ENCODE data around the gene RAB18. TPM values are rescaled to one million over a fixed set of nuclear protein-coding genes. Genes with fewer than 3 reads are reported as not detected.

Gene RAB18
- polyA plus RNA-seq, 1 donor (not counting 4 experiments of a cell fraction or from before 2014, with no cell fraction given) = 179 TPM

- Histone ChIP-seq H3K4me1 (ENCODE audit: control insufficient read depth, extremely low read depth, insufficient read depth, low read length) (no peaks in the 10 kb centered on the region), H3K9ac (ENCODE audit: control insufficient read depth, extremely low read depth, insufficient read depth, low read length) (no peak overlapping the region), H3K9me1 (ENCODE audit: control insufficient read depth, extremely low read depth, insufficient read depth, low read length) (no peaks in the 10 kb centered on the region), H3K27me3 (ENCODE audit: control insufficient read depth, extremely low read depth, insufficient read depth, low read length) (no peaks in the 10 kb centered on the region), H3K79me2 (ENCODE audit: control insufficient read depth, insufficient read depth, low read length) (no peaks in the 10 kb centered on the region), H3K9me3 (ENCODE audit: control insufficient read depth, low read depth, low read length) (no peaks in the 10 kb centered on the region), H3K4me3 (ENCODE audit: control insufficient read depth in 2 of 3, extremely low read depth in 1 of 3, insufficient read depth in 2 of 3, low read depth in 1 of 3, low read length in 3 of 3) (no peak overlapping the region), H3K36me3 (ENCODE audit: control insufficient read depth in 2 of 2, extremely low read depth in 1 of 2, insufficient read depth in 2 of 2, low read length in 2 of 2) (no peaks in the 10 kb centered on the region), H3K27ac (ENCODE audit: control insufficient read depth, insufficient read depth, low read length) (no peak overlapping the region), H2AFZ (ENCODE audit: control insufficient read depth, low read length) (no peak overlapping the region), H3K4me2 (ENCODE audit: control insufficient read depth, extremely low read depth, insufficient read depth, low read depth, low read length) (no peak overlapping the region), H4K20me1 (ENCODE audit: control insufficient read depth, extremely low read depth, insufficient read depth, low read length) (no peaks in the 10 kb centered on the region)
- no peak for TF ChIP-seq EZH2 (IDR thresholded peaks at IDR 0.05; ENCODE audit: low read length)
- no peak for TF ChIP-seq CTCF (optimal IDR thresholded peaks at IDR 0.05 in 1 of 3, IDR thresholded peaks at IDR 0.05 in 1 of 3, conservative IDR thresholded peaks at IDR 0.05 in 1 of 3; ENCODE audit: extremely low read depth in 1 of 3, insufficient read depth in 2 of 3, low read length in 3 of 3)
- DNase-seq (ENCODE audit: low read depth, low spot score) (no peak), FAIRE-seq (no peak)
- dilution Hi-C loops (cut with MboI; ENCODE audit: extremely low pct_ligation_motif_present, low sequenced_read_pairs) = no loop called here
These were observed 60.3 kb downstream of the RAB18 start for GRCh38 chr10:27564398-27564797.

- FAIRE-seq = no peak
- Histone ChIP-seq H3K4me1 (ENCODE audit: control insufficient read depth, extremely low read depth, insufficient read depth, low read length) (no peaks in the 10 kb centered on the region), H3K36me3 (ENCODE audit: control insufficient read depth in 2 of 2, extremely low read depth in 1 of 2, insufficient read depth in 2 of 2, low read length in 2 of 2) (no peaks in the 10 kb centered on the region), H4K20me1 (ENCODE audit: control insufficient read depth, extremely low read depth, insufficient read depth, low read length) (no peaks in the 10 kb centered on the region), H3K9me1 (ENCODE audit: control insufficient read depth, extremely low read depth, insufficient read depth, low read length) (no peaks in the 10 kb centered on the region), H3K79me2 (ENCODE audit: control insufficient read depth, insufficient read depth, low read length) (no peaks in the 10 kb centered on the region), H3K9me3 (ENCODE audit: control insufficient read depth, low read depth, low read length) (no peaks in the 10 kb centered on the region), H3K27ac (ENCODE audit: control insufficient read depth, insufficient read depth, low read length) (no peak overlapping the region), H3K27me3 (ENCODE audit: control insufficient read depth, extremely low read depth, insufficient read depth, low read length) (no peaks in the 10 kb centered on the region), H3K4me3 (ENCODE audit: control insufficient read depth in 2 of 3, extremely low read depth in 1 of 3, insufficient read depth in 2 of 3, low read depth in 1 of 3, low read length in 3 of 3) (no peak overlapping the region), H3K9ac (ENCODE audit: control insufficient read depth, extremely low read depth, insufficient read depth, low read length) (no peak overlapping the region), H2AFZ (ENCODE audit: control insufficient read depth, low read length) (no peak overlapping the region), H3K4me2 (ENCODE audit: control insufficient read depth, extremely low read depth, insufficient read depth, low read depth, low read length) (no peak overlapping the region)
- TF ChIP-seq CTCF (optimal IDR thresholded peaks at IDR 0.05 in 1 of 3, IDR thresholded peaks at IDR 0.05 in 1 of 3, conservative IDR thresholded peaks at IDR 0.05 in 1 of 3; ENCODE audit: extremely low read depth in 1 of 3, insufficient read depth in 2 of 3, low read length in 3 of 3) (no peak), EZH2 (IDR thresholded peaks at IDR 0.05; ENCODE audit: low read length) (no peak)
- DNase-seq (ENCODE audit: low read depth, low spot score) = no peak
- dilution Hi-C loops (cut with MboI; ENCODE audit: extremely low pct_ligation_motif_present, low sequenced_read_pairs) = no loop called here
These were observed 60.8 kb downstream of the RAB18 start for GRCh38 chr10:27564880-27565279.

Measured in keratinocyte (primary cell).